Middle frontal gyrus (tissue), 1 donor: Measurements from ENCODE around the gene TBC1D2B.

Experiments used
- DNase-seq: peaks from one replicate; pipeline ENCODE4 v3.0.0-alpha.2; 2015; ENCODE audit warnings: low spot score; ENCODE audit errors: extremely low spot score

TBC1D2B gene

DNA sequence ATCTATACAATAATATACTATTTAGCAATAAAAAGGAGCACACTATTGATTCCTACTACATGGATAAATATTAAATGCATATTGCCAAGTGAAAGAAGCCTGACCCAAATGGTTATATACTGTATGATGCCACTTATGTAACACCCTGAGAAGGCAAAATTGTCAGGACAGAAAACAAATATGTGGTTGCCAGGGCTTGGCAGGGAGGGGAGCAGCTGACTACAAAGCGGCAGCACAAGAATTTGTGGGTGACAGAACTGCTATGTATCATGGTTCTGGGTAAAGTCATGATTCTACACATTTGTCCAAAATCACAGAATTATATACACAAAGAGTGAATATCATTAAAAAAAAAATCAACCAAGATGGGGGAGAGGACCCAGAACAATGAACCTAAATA lies 22.5 kb downstream of the TBC1D2B start:
- DNase-seq, result no peak

DNA sequence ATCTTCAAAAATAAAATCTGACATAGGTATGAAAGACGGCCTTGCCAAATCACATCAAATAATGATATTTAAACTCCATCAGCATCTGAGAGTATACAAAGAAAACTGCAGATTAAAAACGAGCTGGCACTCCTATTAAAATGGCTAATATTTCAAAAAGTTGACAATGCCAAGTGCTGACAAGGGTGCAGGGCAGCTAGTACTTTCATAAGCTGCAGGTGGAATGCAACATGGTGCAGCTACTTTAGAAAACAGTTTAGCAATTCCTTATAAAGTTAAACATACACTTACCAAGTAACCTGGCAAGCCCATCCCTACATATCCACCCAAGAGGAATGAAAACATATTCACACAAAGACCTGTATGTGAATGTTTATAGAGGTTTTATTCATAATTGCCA lies 23.0 kb downstream of the TBC1D2B start:
- DNase-seq, result no peak

GRCh38 chr15:78052545-78052944 lies 25.0 kb downstream of the TBC1D2B start:
- DNase-seq, result no peak

- no peak for DNase-seq
These were observed 25.5 kb downstream of the TBC1D2B start for GRCh38 chr15:78052001-78052401.

GRCh38 chr15:78051596-78051995 lies 25.9 kb downstream of the TBC1D2B start:
- no peak for DNase-seq

DNA sequence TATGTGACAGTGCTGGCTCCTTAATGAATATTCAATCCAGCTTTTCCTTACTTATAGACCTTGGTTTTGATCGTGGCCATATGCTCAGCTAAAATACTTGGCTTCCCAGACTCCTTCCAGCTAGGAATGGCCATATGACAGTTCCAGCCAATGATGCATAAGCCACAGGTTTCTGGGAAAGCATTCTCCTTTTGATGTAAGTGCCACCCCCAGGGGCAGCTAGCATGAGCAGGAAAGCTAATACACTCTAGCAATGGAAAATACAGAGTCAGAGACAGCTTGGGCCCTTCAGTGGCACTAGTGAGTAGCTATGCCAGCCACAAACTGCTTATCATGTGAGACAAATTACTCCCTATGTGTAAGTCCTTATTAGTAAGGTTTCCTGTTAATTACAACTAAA lies 26.7 kb downstream of the TBC1D2B start:
- no peak for DNase-seq

DNA sequence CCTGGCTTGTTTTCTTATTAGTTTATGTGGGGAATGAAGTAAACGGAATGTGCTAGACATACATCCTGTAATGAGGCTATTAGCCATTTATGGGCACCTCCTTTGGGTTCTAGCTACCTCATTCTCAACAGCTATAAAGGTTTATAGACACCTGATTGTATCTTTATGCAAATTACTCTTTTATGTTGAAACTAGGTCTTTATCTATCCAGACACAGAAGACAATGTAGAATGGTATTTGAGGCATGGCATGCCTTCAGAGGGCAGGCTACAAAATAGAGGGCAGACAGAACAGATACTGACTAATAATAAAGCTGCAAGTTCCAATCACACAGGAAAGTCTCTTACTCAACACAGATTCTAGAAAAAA lies 27.1 kb downstream of the TBC1D2B start:
- no peak for DNase-seq

GRCh38 chr15:78049691-78050440 lies 27.6 kb downstream of the TBC1D2B start:
- DNase-seq, result no peak

GRCh38 chr15:78048628-78048920 lies 28.9 kb downstream of the TBC1D2B start:
- no peak for DNase-seq

DNA sequence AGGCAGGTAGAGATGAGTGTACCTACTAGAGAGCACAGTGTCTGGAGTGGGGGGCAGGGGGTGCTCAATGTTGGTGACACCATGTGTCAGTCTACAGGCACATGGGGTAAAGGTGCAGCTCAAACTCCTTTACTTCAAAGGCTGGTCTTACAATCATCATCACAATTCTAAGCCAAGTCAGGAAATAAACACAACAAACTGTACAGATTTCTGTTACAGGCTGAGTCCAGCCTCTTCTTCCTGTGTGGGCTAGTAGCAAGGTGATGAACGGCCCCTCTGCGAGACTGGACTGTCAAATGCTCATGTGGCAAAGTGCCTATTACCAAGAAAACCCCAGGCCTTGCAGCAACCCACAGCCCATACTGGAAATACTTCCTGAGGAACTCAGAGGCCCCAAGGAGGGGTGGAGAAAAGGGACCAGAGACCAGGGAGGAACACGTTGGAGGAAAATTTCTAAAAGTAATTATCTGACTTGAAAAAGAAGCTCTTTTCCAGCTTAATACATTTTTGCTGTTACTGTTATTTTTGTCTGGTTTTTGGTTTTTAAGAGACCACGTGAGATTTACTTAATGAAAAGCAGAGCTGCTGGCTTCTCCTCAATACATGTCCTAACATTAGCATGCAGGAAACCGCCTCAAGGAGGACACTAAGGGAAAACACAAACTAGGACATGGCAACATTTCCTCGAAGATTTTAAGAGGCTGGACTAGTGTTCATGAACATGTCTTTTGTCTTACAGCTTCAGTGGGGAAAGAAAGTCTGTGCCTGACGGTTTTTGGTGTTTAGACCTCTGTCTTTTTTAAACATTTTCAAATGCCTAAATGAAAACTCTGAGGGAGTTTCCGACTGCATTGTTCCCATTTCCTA lies 29.5 kb downstream of the TBC1D2B start:
- no peak for DNase-seq

- DNase-seq, result no peak
These were observed 30.6 kb downstream of the TBC1D2B start for GRCh38 chr15:78046796-78047341.

DNA sequence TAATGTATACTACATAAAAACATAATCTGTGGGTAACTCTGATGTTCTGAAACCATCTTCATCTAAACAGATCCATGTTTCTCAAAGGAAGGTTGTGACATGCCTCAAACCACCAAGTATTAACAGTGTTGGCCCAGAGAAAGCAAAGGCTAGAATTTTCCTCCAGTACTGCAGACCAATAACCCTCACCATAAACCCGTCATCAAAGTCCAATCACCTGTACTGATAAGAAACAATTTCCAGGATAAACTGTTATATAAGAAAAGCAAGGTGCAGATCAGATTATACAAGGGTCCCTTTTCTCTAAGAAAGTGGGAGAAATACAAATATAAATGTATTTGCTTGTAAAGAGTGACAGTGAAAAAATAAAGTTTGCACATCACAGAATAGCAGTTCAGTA lies 32.3 kb downstream of the TBC1D2B start:
- no peak for DNase-seq

GRCh38 chr15:78044407-78045155 lies 32.9 kb downstream of the TBC1D2B start:
- DNase-seq, result no peak

GRCh38 chr15:78041946-78042345 lies 35.6 kb downstream of the TBC1D2B start:
- DNase-seq, result no peak

GRCh38 chr15:78040653-78041244 lies 36.8 kb downstream of the TBC1D2B start:
- DNase-seq, result no peak

DNA sequence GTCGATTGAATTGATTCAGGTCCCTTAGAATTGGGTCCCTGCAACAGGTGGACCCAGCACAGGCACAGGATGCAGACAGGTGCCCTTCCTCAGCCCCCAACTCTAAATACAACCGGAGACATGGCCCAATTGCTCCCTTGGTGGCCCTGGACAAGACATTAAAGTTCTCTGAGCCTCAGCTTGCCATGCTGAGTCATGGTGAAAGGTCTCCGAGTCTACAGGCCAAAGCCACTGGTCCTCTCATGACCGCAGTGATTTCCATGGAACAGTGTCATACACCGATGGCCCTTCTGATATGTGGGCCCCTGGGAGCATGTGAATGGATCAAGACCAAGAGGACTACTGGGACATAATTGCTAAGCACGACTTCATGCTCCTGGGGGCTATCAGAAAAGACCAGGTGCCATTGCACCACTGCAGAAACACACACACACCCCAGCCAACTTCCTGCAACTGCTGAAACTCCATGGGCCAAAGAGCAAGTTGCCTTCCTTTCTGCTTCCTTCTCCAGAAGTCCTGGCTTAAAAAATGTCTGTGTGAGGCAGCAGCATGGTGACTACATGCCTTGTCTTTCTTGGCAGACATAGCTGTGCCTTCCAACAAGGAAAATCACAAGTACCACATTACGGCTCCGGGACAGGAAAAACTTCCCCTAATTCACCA lies 38.8 kb downstream of the TBC1D2B start:
- no peak for DNase-seq

DNA sequence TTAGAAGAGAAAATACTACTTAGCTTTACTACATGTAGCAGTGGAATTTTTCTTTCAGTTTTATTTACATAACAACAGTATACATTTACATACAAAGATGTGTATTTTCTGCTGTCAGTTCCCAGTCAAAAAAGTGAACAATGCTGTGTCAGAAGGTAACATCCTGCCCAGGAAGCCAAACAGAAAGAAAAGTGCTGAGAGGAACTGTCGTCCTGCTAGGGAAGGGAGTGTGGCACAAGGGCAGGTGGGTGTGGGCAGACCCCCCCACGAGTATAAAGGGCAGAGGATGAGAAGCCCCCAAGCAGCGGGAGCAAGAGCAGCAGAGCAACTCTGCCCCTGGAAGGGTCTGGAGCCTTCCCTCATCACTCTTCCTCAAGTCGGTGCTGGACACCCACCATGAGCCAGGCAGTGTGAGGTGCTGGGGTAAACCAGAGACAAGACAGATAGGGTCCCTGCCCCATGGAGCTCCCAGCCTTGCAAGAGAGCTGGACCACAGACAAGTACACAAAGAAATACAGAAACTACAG lies 39.7 kb downstream of the TBC1D2B start:
- no peak for DNase-seq

- DNase-seq, result no peak
These were observed 40.2 kb downstream of the TBC1D2B start for GRCh38 chr15:78037328-78037727.

DNA sequence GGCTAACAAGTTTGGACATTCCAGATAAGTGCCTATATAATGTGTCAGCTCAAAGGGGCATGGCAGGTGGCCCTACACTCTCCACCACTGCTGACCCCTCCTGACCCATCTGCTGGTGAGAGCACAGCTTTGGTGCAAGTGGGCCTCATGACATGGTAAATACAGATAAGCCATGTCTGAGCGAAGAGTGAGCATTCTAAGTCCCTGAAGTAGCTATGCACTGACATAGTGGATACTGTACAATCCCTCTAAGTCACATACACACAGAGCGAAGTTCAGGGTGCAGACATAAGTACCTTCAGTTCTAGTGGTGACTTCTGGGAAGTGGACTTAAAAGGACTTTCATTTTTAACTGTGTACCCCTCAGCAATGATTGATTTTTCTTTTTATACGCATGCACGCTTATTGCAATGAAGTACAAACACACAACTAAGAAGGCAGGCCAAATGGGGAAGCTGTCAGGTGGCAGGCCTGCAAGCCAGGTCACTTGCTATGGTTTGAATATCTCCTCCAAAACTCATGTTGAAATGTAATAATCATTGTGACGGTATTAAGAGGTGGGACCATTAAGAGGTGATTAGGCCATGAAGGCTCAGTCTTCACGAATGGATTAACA lies 41.5 kb downstream of the TBC1D2B start:
- no peak for DNase-seq

DNA sequence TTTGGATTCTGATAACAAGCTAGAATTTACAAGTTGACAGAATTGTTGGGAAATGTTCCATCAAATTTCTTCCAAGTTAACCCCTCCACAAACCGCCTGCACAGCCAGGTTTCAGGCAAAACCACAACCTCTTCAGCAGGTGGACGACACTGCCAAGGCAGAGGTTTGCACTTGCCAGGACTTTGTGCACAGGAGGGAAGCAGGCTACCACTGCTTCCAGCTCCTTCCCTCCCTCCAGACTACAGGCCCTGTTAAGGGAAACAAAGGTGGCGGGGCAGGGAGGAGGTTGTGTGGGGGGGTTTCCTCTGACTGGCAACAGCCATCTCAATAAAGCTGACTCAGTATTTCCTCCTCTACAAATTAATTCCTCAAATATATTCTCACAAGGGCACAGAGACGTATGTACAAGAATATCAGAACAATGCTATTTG lies 42.2 kb downstream of the TBC1D2B start:
- DNase-seq, result no peak
